ENCODE measurements around the gene PLCH1. TPM values are rescaled to one million over a fixed set of nuclear protein-coding genes. Genes with fewer than 3 reads are reported as not detected.

Gene PLCH1
- 0.79 to 1.1 TPM (median 0.84 TPM) in 5 replicates for total RNA-seq (2022; extraction: Qiagen RNA extraction)

GRCh38 chr3:155744626-155745324 lies at the start of gene PLCH1:
TSS of gene PLCH1 (minus strand) at chr3:155745071. CDS start at chr3:155704224, 40,847 bp downstream.

Other genes starting within 250 kb of the PLCH1 start
- 5.6 to 6.9 TPM (median 6.3 TPM) in 5 replicates for gene C3orf33, start 61.2 kb upstream of the PLCH1 start, total RNA-seq (2022; extraction: Qiagen RNA extraction)
- 12.9 to 19.5 TPM (median 16.2 TPM) in 5 replicates for gene SLC33A1, start 109.4 kb upstream of the PLCH1 start, total RNA-seq (2022; extraction: Qiagen RNA extraction)
- 70.8 to 95.0 TPM (median 80.9 TPM) in 5 replicates for gene GMPS, start 125.6 kb upstream of the PLCH1 start, total RNA-seq (2022; extraction: Qiagen RNA extraction)